HepG2 (cell line): Measurements from ENCODE around the gene TMEM260. TPM values are rescaled to one million over a fixed set of nuclear protein-coding genes. Genes with fewer than 3 reads are reported as not detected.

ENCODE experiments used
- CEBPB ChIP-seq: IDR thresholded peaks from 2 replicates; pipeline ENCODE4 v1.6.1; 2011; ENCODE audit warnings: low read depth, low read length, improper control_type of control experiment, borderline replicate concordance
- DPF2 ChIP-seq: sonication (generic); formaldehyde crosslinking; IDR thresholded peaks from 2 replicates; pipeline ENCODE4 v1.4.0; 2020; ENCODE audit warnings: mild to moderate bottlenecking, low read depth, missing genetic modification reagents, borderline replicate concordance
- MIXL1 ChIP-seq: IDR thresholded peaks from 2 replicates; pipeline ENCODE4 v1.6.1; 2016
- MTA3 ChIP-seq: sonication (generic); formaldehyde crosslinking; IDR thresholded peaks from 2 replicates; pipeline ENCODE4 v1.4.0; 2020; ENCODE audit warnings: missing genetic modification reagents
- NFE2L1 ChIP-seq: sonication (generic); formaldehyde crosslinking; IDR thresholded peaks from 2 replicates; pipeline ENCODE4 v1.4.0; 2020; ENCODE audit warnings: missing genetic modification reagents, mild to moderate bottlenecking, borderline replicate concordance
- RARG ChIP-seq: sonication (generic); formaldehyde crosslinking; IDR thresholded peaks from 2 replicates; pipeline ENCODE4 v1.4.0; 2020; ENCODE audit warnings: low read depth, mild to moderate bottlenecking, missing genetic modification reagents
- SCMH1 ChIP-seq: sonication (generic); formaldehyde crosslinking; IDR thresholded peaks from 2 replicates; pipeline ENCODE4 v1.9.0; 2021; ENCODE audit warnings: missing genetic modification reagents, mild to moderate bottlenecking, borderline replicate concordance
- SP4 ChIP-seq: sonication (generic); formaldehyde crosslinking; IDR thresholded peaks from 2 replicates; pipeline ENCODE4 v1.8.1; 2023; ENCODE audit warnings: mild to moderate bottlenecking, missing genetic modification reagents
- TARDBP ChIP-seq: sonication (generic); formaldehyde crosslinking; IDR thresholded peaks from 2 replicates; pipeline ENCODE4 v1.8.0; 2022; ENCODE audit warnings: mild to moderate bottlenecking, missing genetic modification reagents
- TP53 ChIP-seq: sonication (generic); formaldehyde crosslinking; conservative IDR thresholded peaks from 2 replicates; pipeline ENCODE4 v1.4.0; 2020; ENCODE audit warnings: missing genetic modification reagents
- ZKSCAN1 ChIP-seq: fragments of 150-350 bp; IDR thresholded peaks from 2 replicates; pipeline ENCODE4 v1.6.1; 2014; ENCODE audit warnings: low read length
- ZNF543 ChIP-seq: sonication (generic); formaldehyde crosslinking; IDR thresholded peaks from 2 replicates; pipeline ENCODE4 v1.4.0; 2020; ENCODE audit warnings: mild to moderate bottlenecking, missing genetic modification reagents
- ZNF660 ChIP-seq: sonication (generic); formaldehyde crosslinking; IDR thresholded peaks from 2 replicates; pipeline ENCODE4 v1.5.1; 2020; ENCODE audit warnings: mild to moderate bottlenecking, low read depth, missing genetic modification reagents, borderline replicate concordance
- ZNF670 ChIP-seq: sonication (generic); formaldehyde crosslinking; IDR thresholded peaks from 2 replicates; pipeline ENCODE4 v1.8.0; 2022; ENCODE audit warnings: mild to moderate bottlenecking, missing genetic modification reagents, borderline replicate concordance
- polyA plus RNA-seq, 8 experiments: library from polyadenylated mRNA; depleted of rRNA in 3 of 8; stranded (reverse) in 7 of 8; unstranded in 1 of 8; fragments of >200 nt; fragmentation: Illumina TruSeq in 4 of 8; extraction: Trizol in 4 of 8; gene quantifications; 2 replicates each; pipeline versions ENCODE4 v1.2.1 to v1.2.3, GENCODE V29; 2011 to 2016; ENCODE audit warnings: low read depth in 4 of 8, missing spikeins in 1 of 8, mixed read lengths in 1 of 8; ENCODE audit not compliant: insufficient read depth in 1 of 8
- total RNA-seq, 5 experiments: library from RNA; depleted of rRNA; stranded (reverse); fragments of >200 nt; fragmentation: Illumina TruSeq; extraction: Trizol; gene quantifications; 2 replicates each; pipeline ENCODE4 v1.2.3, GENCODE V29; 2016; ENCODE audit warnings: low read depth in 1 of 5
- TF ChIP-seq, protein P1 (sequence below): sonication (generic); formaldehyde crosslinking; IDR thresholded peaks from 2 replicates; pipeline ENCODE4 v1.4.0; 2020; ENCODE audit warnings: missing genetic modification reagents
- TF ChIP-seq, protein P2 (sequence below): sonication (generic); formaldehyde crosslinking; IDR thresholded peaks from 2 replicates; pipeline ENCODE4 v1.8.1; 2022; ENCODE audit warnings: low read depth, mild to moderate bottlenecking, missing genetic modification reagents
- TF ChIP-seq, protein P3 (sequence below): sonication (generic); formaldehyde crosslinking; IDR thresholded peaks from 2 replicates; pipeline ENCODE4 v1.4.0; 2020; ENCODE audit warnings: mild to moderate bottlenecking, missing genetic modification reagents
- TF ChIP-seq, protein P4 (sequence below): sonication (generic); formaldehyde crosslinking; IDR thresholded peaks from 2 replicates; pipeline ENCODE4 v1.5.0; 2020; ENCODE audit warnings: missing genetic modification reagents
- TF ChIP-seq, protein P5 (sequence below): sonication (generic); formaldehyde crosslinking; IDR thresholded peaks from 2 replicates; pipeline ENCODE4 v1.4.0; 2020; ENCODE audit warnings: mild to moderate bottlenecking, low read depth, missing genetic modification reagents

TMEM260 gene
- total and polyA plus RNA-seq, 2 of the 13 experiments (the other 11 are each of a cell fraction or from before 2014, with no cell fraction given) = 7.7 to 9.3 TPM

DNA sequence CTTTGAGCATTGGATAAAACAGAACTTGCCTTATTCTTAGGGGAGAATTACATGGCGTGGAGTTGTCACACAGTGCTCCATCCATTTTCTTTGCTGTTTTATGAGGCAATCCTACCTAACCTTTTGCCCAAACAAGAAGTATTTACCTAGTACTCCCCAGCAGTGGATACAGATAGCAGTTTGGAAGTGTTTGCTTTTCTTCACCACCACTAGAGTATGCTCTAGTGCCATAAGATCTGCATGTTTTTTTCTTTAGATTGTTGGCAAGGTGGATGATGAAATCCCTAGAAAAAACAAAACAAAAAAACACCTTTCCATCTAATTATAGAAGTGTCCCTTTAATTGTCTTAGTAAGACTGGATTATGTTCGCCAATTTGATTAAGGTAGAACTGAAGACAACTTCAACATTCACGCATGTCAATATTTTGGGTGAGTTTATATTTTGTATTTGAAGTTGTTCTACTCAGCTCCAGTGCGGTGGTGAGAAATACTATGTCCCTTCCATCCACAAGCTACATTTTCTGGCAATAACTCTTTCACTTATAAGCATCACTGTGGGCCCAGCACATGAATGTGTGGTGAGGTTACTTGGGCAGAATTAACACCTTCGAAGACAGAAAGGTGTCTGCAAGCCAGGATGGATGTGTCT lies 23.6 kb upstream of the TMEM260 start (continued):
- TF ChIP-seq MIXL1 (CRISPR knock-in tag) = 0 out of 2 replicates have a peak, but pooled peaks have one; percentile 17
- TF ChIP-seq ZNF660 (CRISPR knock-in tag) = no peak
- peak; percentile 75 for TF ChIP-seq CEBPB
- TF ChIP-seq ZNF670 (CRISPR knock-in tag) = no peak
- TF ChIP-seq SCMH1 (CRISPR knock-in tag) = no peak
- TF ChIP-seq, protein P1, sequence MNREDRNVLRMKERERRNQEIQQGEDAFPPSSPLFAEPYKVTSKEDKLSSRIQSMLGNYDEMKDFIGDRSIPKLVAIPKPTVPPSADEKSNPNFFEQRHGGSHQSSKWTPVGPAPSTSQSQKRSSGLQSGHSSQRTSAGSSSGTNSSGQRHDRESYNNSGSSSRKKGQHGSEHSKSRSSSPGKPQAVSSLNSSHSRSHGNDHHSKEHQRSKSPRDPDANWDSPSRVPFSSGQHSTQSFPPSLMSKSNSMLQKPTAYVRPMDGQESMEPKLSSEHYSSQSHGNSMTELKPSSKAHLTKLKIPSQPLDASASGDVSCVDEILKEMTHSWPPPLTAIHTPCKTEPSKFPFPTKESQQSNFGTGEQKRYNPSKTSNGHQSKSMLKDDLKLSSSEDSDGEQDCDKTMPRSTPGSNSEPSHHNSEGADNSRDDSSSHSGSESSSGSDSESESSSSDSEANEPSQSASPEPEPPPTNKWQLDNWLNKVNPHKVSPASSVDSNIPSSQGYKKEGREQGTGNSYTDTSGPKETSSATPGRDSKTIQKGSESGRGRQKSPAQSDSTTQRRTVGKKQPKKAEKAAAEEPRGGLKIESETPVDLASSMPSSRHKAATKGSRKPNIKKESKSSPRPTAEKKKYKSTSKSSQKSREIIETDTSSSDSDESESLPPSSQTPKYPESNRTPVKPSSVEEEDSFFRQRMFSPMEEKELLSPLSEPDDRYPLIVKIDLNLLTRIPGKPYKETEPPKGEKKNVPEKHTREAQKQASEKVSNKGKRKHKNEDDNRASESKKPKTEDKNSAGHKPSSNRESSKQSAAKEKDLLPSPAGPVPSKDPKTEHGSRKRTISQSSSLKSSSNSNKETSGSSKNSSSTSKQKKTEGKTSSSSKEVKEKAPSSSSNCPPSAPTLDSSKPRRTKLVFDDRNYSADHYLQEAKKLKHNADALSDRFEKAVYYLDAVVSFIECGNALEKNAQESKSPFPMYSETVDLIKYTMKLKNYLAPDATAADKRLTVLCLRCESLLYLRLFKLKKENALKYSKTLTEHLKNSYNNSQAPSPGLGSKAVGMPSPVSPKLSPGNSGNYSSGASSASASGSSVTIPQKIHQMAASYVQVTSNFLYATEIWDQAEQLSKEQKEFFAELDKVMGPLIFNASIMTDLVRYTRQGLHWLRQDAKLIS = no peak
- TF ChIP-seq, protein P2, sequence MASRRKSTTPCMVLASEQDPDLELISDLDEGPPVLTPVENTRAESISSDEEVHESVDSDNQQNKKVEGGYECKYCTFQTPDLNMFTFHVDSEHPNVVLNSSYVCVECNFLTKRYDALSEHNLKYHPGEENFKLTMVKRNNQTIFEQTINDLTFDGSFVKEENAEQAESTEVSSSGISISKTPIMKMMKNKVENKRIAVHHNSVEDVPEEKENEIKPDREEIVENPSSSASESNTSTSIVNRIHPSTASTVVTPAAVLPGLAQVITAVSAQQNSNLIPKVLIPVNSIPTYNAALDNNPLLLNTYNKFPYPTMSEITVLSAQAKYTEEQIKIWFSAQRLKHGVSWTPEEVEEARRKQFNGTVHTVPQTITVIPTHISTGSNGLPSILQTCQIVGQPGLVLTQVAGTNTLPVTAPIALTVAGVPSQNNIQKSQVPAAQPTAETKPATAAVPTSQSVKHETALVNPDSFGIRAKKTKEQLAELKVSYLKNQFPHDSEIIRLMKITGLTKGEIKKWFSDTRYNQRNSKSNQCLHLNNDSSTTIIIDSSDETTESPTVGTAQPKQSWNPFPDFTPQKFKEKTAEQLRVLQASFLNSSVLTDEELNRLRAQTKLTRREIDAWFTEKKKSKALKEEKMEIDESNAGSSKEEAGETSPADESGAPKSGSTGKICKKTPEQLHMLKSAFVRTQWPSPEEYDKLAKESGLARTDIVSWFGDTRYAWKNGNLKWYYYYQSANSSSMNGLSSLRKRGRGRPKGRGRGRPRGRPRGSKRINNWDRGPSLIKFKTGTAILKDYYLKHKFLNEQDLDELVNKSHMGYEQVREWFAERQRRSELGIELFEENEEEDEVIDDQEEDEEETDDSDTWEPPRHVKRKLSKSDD (CRISPR knock-in tag) = no peak
- TF ChIP-seq, protein P3, sequence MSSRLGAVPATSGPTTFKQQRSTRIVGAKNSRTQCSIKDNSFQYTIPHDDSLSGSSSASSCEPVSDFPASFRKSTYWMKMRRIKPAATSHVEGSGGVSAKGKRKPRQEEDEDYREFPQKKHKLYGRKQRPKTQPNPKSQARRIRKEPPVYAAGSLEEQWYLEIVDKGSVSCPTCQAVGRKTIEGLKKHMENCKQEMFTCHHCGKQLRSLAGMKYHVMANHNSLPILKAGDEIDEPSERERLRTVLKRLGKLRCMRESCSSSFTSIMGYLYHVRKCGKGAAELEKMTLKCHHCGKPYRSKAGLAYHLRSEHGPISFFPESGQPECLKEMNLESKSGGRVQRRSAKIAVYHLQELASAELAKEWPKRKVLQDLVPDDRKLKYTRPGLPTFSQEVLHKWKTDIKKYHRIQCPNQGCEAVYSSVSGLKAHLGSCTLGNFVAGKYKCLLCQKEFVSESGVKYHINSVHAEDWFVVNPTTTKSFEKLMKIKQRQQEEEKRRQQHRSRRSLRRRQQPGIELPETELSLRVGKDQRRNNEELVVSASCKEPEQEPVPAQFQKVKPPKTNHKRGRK (CRISPR knock-in tag) = no peak
- no peak for TF ChIP-seq DPF2 (CRISPR knock-in tag)
- TF ChIP-seq, protein P4, sequence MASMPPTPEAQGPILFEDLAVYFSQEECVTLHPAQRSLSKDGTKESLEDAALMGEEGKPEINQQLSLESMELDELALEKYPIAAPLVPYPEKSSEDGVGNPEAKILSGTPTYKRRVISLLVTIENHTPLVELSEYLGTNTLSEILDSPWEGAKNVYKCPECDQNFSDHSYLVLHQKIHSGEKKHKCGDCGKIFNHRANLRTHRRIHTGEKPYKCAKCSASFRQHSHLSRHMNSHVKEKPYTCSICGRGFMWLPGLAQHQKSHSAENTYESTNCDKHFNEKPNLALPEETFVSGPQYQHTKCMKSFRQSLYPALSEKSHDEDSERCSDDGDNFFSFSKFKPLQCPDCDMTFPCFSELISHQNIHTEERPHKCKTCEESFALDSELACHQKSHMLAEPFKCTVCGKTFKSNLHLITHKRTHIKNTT (CRISPR knock-in tag) = no peak
- no peak for TF ChIP-seq SP4 (CRISPR knock-in tag)
- no peak for TF ChIP-seq RARG (CRISPR knock-in tag)
- TF ChIP-seq TP53 (CRISPR knock-in tag) = no peak
- no peak for TF ChIP-seq ZNF543 (CRISPR knock-in tag)
- TF ChIP-seq NFE2L1 (CRISPR knock-in tag) = no peak
- no peak for TF ChIP-seq MTA3 (CRISPR knock-in tag)
- TF ChIP-seq, protein P5, sequence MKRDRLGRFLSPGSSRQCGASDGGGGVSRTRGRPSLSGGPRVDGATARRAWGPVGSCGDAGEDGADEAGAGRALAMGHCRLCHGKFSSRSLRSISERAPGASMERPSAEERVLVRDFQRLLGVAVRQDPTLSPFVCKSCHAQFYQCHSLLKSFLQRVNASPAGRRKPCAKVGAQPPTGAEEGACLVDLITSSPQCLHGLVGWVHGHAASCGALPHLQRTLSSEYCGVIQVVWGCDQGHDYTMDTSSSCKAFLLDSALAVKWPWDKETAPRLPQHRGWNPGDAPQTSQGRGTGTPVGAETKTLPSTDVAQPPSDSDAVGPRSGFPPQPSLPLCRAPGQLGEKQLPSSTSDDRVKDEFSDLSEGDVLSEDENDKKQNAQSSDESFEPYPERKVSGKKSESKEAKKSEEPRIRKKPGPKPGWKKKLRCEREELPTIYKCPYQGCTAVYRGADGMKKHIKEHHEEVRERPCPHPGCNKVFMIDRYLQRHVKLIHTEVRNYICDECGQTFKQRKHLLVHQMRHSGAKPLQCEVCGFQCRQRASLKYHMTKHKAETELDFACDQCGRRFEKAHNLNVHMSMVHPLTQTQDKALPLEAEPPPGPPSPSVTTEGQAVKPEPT = no peak
- TF ChIP-seq TARDBP = no peak
- TF ChIP-seq ZKSCAN1 = no peak
